GM12878 (cell line): ENCODE measurements around the gene SHISA6. TPM values are rescaled to one million over a fixed set of nuclear protein-coding genes. Genes with fewer than 3 reads are reported as not detected.

Experiments used
- ATAC-seq: fragments of 200-7000 bp; cut with Tn5 transposase; 3 replicates; pipeline ENCODE4 v1.9.1; 2020; ENCODE audit warnings: mild to moderate bottlenecking, moderate library complexity
- BruUV-seq: library from RNA; stranded (reverse); fragments of 400-500 nt; replicated peaks from 2 replicates; lab custom pipeline; 2021; lab: Mats Ljungman, UMichigan
- CTCF ChIA-PET: fragments of 300-600 bp; sonication (Branson Sonifier 250); formaldehyde crosslinking; extraction: SDS; loops from one replicate; lab custom pipeline; 2021; ENCODE audit warnings: inconsistent platforms; lab: Yijun Ruan, JAX
- POLR2A ChIA-PET: fragments of 350-600 bp; formaldehyde crosslinking; extraction: SDS; loops from one replicate; lab custom pipeline; 2021; ENCODE audit warnings: inconsistent platforms; lab: Charles Lee
- RAD21 ChIA-PET: fragments of 300-600 bp; sonication (Branson Sonifier 250); formaldehyde crosslinking; loops from one replicate; lab custom pipeline; 2023; ENCODE audit warnings: antibody characterized with exemption; ENCODE audit not compliant: unreplicated experiment; lab: Charles Lee
- SMC1A ChIA-PET: fragments of 300-600 bp; sonication (Branson Sonifier 250); formaldehyde crosslinking; loops from one replicate; lab custom pipeline; 2023; ENCODE audit not compliant: unreplicated experiment, uncharacterized antibody; lab: Charles Lee
- DNase-seq: peaks from one replicate; pipeline ENCODE4 v3.0.0-alpha.2; 2011; ENCODE audit warnings: low read depth, low spot score
- FAIRE-seq: peaks from 3 replicates; lab custom pipeline; 2011; peaks lifted over from hg19 to GRCh38; lab: Jason Lieb, UNC
- H2AFZ ChIP-seq: 2 replicates; pipeline ENCODE4 v1.6.0; 2011; ENCODE audit warnings: low read depth, low read length, control low read depth; ENCODE audit not compliant: control insufficient read depth
- H3K27ac ChIP-seq: 2 replicates; pipeline ENCODE4 v1.5.1; 2011; ENCODE audit warnings: control low read depth; ENCODE audit not compliant: control insufficient read depth, insufficient read depth
- H3K27me3 ChIP-seq, 2 experiments: replicated peaks in 1 of 2; 2 replicates each; pipeline versions ENCODE4 v1.6.0 to v1.6.1; 2011; ENCODE audit warnings: low read length in 1 of 2; ENCODE audit not compliant: control insufficient read depth in 2 of 2, insufficient read depth in 2 of 2
- H3K36me3 ChIP-seq, 2 experiments: 2 replicates each; pipeline ENCODE4 v1.5.1; 2011; ENCODE audit warnings: low read length in 1 of 2; ENCODE audit not compliant: control insufficient read depth in 2 of 2, insufficient read depth in 2 of 2
- H3K4me1 ChIP-seq: 2 replicates; pipeline ENCODE4 v1.6.1; 2011; ENCODE audit warnings: mild to moderate bottlenecking, low read length, moderate library complexity, mixed read lengths; ENCODE audit not compliant: control insufficient read depth, insufficient read depth
- H3K4me2 ChIP-seq: 2 replicates; pipeline ENCODE4 v1.6.0; 2011; ENCODE audit warnings: control low read depth; ENCODE audit not compliant: control insufficient read depth, insufficient read depth
- H3K4me3 ChIP-seq: fragments of 200-600 bp; sonication (generic); 2 replicates; pipeline ENCODE4 v1.5.1; 2016
- H3K79me2 ChIP-seq: 2 replicates; pipeline ENCODE4 v1.6.0; 2011; ENCODE audit warnings: low read length; ENCODE audit not compliant: control insufficient read depth, insufficient read depth
- H3K9ac ChIP-seq: 2 replicates; pipeline ENCODE4 v1.8.0; 2011; ENCODE audit warnings: low read length, control low read depth, mixed read lengths; ENCODE audit not compliant: control insufficient read depth, insufficient read depth
- H3K9me3 ChIP-seq: replicated peaks from 3 replicates; pipeline ENCODE4 v1.5.1; 2011; ENCODE audit warnings: mild to moderate bottlenecking, low read length; ENCODE audit not compliant: control insufficient read depth, insufficient read depth
- H4K20me1 ChIP-seq: 2 replicates; pipeline ENCODE4 v1.6.0; 2011; ENCODE audit not compliant: control insufficient read depth, insufficient read depth
- BRCA1 ChIP-seq: IDR thresholded peaks from 2 replicates; pipeline ENCODE4 v1.6.1; 2011; ENCODE audit warnings: low read depth, low read length, improper control_type of control experiment
- CEBPB ChIP-seq, 2 experiments: fragments of 150-350 bp in 1 of 2; IDR thresholded peaks; 2 replicates each; pipeline ENCODE4 v1.6.1; 2012 to 2014; ENCODE audit warnings: low read depth in 2 of 2, low read length in 2 of 2, borderline replicate concordance in 1 of 2, inconsistent platforms in 1 of 2
- FOS ChIP-seq: IDR thresholded peaks from 3 replicates; pipeline ENCODE4 v1.6.1; 2011; ENCODE audit warnings: borderline replicate concordance; ENCODE audit not compliant: insufficient read length; ENCODE audit errors: extremely low read depth
- HCFC1 ChIP-seq: fragments of 150-350 bp; IDR thresholded peaks from 2 replicates; pipeline ENCODE4 v1.6.1; 2014; ENCODE audit warnings: low read length
- KAT2A ChIP-seq: conservative IDR thresholded peaks from 2 replicates; pipeline ENCODE4 v1.6.1; 2011; ENCODE audit warnings: low read depth, low read length; ENCODE audit not compliant: control insufficient read depth
- POLR2AphosphoS5 ChIP-seq: IDR thresholded peaks from 2 replicates; pipeline ENCODE4 v1.6.1; 2011; ENCODE audit warnings: mild to moderate bottlenecking, low read length, inconsistent platforms
- RFX5 ChIP-seq: IDR thresholded peaks from 2 replicates; pipeline ENCODE4 v1.6.1; 2011; ENCODE audit warnings: low read depth, low read length, improper control_type of control experiment
- WGBS: methylation state at CpG from one replicate; pipeline ENCODE4 v1.1.6; 2016; ENCODE audit warnings: low lambda C conversion rate; ENCODE audit not compliant: insufficient replicate concordance, insufficient coverage; ENCODE audit errors: missing lambda C conversion rate; 5-methylcytosine and 5-hydroxymethylcytosine counted together
- in situ Hi-C: fragments of 300-500 bp; cut with MboI; formaldehyde crosslinking; loops from 9 replicates; pipeline ENCODE4 v1.14.3; 2018; ENCODE audit warnings: mixed read lengths
- intact Hi-C: fragments of 100-400 bp; cut with micrococcal nuclease; formaldehyde crosslinking; loops from one replicate; pipeline ENCODE4 v1.14.2; 2022; ENCODE audit not compliant: unreplicated experiment
- polyA plus RNA-seq, 11 experiments: library from polyadenylated mRNA; depleted of rRNA in 4 of 11; unstranded in 6 of 11; stranded (reverse) in 5 of 11; fragments of >200 nt; fragmentation: Nextera tagmentation in 4 of 11; fragmentation: Illumina TruSeq in 1 of 11; extraction: Ambion mirVana in 4 of 11; extraction: Trizol in 1 of 11; gene quantifications; 1 replicate in 1 of 11; 2 replicates in 10 of 11; pipeline versions ENCODE4 v1.2.1 to v1.2.3, GENCODE V29; 2011 to 2016; ENCODE audit warnings: inconsistent platforms in 2 of 11, missing spikeins in 2 of 11, low read depth in 1 of 11
- total RNA-seq, 4 experiments: library from RNA; depleted of rRNA in 3 of 4; stranded (reverse); fragments of >200 nt in 3 of 4; fragmentation: Illumina TruSeq in 1 of 4; extraction: Trizol in 1 of 4; gene quantifications; 2 replicates each; pipeline versions ENCODE4 v1.2.1 to v1.2.3, GENCODE V29; 2013 to 2021
- TF ChIP-seq, protein P1 (sequence below): fragments of 450-650 bp; IDR thresholded peaks from 2 replicates; pipeline ENCODE4 v1.6.1; 2017; ENCODE audit warnings: mild to moderate bottlenecking
- TF ChIP-seq, protein P2 (sequence below): fragments of 450-650 bp; formaldehyde crosslinking; IDR thresholded peaks from 2 replicates; pipeline ENCODE4 v1.4.0; 2022; ENCODE audit warnings: mild to moderate bottlenecking, moderate library complexity

SHISA6 gene
- total and polyA plus RNA-seq, 10 of the 15 experiments (the other 5 are each of a cell fraction or from before 2014, with no cell fraction given): not detected

DNA sequence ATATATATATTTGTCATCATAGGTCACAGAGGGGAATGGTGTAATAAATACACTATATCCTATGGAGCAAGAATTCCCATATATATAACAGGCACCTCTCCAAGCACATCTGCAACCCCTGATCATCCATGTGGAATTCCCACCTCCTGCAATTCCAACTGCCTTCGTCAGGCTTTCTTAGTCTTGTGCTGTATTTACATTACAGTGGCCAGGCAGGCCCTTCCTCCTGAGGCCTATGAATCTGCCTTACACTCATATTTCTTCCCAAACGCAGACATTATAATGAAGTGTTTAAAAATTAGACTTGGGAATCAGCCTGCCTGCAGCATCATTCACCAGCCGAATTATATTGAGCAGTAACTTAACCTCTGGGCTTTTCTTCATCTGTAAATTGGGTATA, 338.0 kb downstream of the SHISA6 start:
- BruUV-seq: no TSS peak
- SMC1A ChIA-PET: no interaction called here
- H3K79me2 ChIP-seq: no peaks in the 10 kb centered on the region
- in situ Hi-C loops (no loop called here), intact Hi-C loops (no loop called here)
- H3K4me1 ChIP-seq: no peaks in the 10 kb centered on the region
- RAD21 ChIA-PET: no interaction called here
- no peaks in the 10 kb centered on the region for H4K20me1 ChIP-seq
- no peak overlapping the region for H3K4me3 ChIP-seq
- H3K9me3 ChIP-seq: no peaks in the 10 kb centered on the region; the same call in 2 of the 3 replicates
- H3K27me3 ChIP-seq: no peaks in the 10 kb centered on the region
- no peak overlapping the region for H3K4me2 ChIP-seq
- no peak overlapping the region for H3K9ac ChIP-seq
- no peak overlapping the region for H3K27ac ChIP-seq
- no peaks in the 10 kb centered on the region for H3K36me3 ChIP-seq
- TF ChIP-seq CEBPB (IDR thresholded peaks at IDR 0.05; ENCODE audit: borderline replicate concordance in 1 of 2, low read depth in 2 of 2, low read length in 2 of 2) (no peak), HCFC1 (no peak), KAT2A (no peak)
- TF ChIP-seq, protein P1, sequence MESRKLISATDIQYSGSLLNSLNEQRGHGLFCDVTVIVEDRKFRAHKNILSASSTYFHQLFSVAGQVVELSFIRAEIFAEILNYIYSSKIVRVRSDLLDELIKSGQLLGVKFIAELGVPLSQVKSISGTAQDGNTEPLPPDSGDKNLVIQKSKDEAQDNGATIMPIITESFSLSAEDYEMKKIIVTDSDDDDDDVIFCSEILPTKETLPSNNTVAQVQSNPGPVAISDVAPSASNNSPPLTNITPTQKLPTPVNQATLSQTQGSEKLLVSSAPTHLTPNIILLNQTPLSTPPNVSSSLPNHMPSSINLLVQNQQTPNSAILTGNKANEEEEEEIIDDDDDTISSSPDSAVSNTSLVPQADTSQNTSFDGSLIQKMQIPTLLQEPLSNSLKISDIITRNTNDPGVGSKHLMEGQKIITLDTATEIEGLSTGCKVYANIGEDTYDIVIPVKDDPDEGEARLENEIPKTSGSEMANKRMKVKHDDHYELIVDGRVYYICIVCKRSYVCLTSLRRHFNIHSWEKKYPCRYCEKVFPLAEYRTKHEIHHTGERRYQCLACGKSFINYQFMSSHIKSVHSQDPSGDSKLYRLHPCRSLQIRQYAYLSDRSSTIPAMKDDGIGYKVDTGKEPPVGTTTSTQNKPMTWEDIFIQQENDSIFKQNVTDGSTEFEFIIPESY: no peak
- TF ChIP-seq, all 136 proteins: peak for 0
- ChIA-PET POLR2A (no interaction called here), CTCF (no interaction called here)
- no peak for DNase-seq
- no peak overlapping the region for H2AFZ ChIP-seq
- 25% methylated on average over 3 of the region's 3 CpGs for WGBS
- ATAC-seq: no peak
- FAIRE-seq: no peak

DNA sequence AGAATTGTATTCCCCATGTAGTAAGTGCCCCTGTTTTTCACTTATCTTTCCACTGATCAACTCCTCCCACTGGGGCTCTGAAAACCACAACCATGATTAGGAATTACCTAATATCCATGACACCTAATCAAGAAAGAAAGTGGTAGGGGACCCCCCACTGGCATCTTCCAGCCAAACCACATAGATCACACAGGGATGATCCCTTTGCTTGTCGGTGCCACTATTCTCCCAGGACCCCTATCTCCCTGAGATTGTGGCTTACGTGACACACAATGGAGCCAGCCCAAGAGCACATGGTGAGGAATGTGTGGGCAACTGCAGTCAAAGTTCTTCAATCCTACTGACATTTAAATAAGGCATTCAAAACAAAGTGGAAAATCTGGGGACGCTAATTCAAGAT, 339.7 kb downstream of the SHISA6 start:
- no peaks in the 10 kb centered on the region for H4K20me1 ChIP-seq
- ATAC-seq (no peak), FAIRE-seq (no peak), DNase-seq (no peak)
- in situ Hi-C loops (no loop called here), intact Hi-C loops (no loop called here)
- ChIA-PET SMC1A (no interaction called here), CTCF (no interaction called here), POLR2A (no interaction called here), RAD21 (no interaction called here)
- no peak overlapping the region for H3K4me3 ChIP-seq
- H3K79me2 ChIP-seq: no peaks in the 10 kb centered on the region
- H2AFZ ChIP-seq: no peak overlapping the region
- no peak overlapping the region for H3K4me2 ChIP-seq
- H3K27me3 ChIP-seq: no peaks in the 10 kb centered on the region
- H3K36me3 ChIP-seq: no peaks in the 10 kb centered on the region
- WGBS: 20% methylated on average over 3 of the region's 3 CpGs
- no peaks in the 10 kb centered on the region for H3K4me1 ChIP-seq
- H3K27ac ChIP-seq: no peak overlapping the region
- BruUV-seq: no TSS peak
- H3K9ac ChIP-seq: no peak overlapping the region
- H3K9me3 ChIP-seq: no peaks in the 10 kb centered on the region; the same call in 2 of the 3 replicates
- TF ChIP-seq POLR2AphosphoS5 (no peak), BRCA1 (no peak), FOS (no peak), RFX5 (no peak)
- TF ChIP-seq, protein P2, sequence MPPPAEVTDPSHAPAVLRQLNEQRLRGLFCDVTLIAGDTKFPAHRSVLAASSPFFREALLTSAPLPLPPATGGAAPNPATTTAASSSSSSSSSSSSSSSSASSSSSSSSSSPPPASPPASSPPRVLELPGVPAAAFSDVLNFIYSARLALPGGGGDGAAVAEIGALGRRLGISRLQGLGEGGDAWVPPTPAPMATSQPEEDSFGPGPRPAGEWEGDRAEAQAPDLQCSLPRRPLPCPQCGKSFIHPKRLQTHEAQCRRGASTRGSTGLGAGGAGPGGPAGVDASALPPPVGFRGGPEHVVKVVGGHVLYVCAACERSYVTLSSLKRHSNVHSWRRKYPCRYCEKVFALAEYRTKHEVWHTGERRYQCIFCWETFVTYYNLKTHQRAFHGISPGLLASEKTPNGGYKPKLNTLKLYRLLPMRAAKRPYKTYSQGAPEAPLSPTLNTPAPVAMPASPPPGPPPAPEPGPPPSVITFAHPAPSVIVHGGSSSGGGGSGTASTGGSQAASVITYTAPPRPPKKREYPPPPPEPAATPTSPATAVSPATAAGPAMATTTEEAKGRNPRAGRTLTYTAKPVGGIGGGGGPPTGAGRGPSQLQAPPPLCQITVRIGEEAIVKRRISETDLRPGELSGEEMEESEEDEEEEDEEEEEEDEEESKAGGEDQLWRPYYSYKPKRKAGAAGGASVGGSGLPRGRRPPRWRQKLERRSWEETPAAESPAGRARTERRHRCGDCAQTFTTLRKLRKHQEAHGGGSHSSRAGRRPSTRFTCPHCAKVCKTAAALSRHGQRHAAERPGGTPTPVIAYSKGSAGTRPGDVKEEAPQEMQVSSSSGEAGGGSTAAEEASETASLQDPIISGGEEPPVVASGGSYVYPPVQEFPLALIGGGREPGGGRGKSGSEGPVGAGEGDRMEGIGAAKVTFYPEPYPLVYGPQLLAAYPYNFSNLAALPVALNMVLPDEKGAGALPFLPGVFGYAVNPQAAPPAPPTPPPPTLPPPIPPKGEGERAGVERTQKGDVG (CRISPR knock-in tag): no peak
